ENCODE data around the gene MNAT1.

Gene MNAT1

DNA sequence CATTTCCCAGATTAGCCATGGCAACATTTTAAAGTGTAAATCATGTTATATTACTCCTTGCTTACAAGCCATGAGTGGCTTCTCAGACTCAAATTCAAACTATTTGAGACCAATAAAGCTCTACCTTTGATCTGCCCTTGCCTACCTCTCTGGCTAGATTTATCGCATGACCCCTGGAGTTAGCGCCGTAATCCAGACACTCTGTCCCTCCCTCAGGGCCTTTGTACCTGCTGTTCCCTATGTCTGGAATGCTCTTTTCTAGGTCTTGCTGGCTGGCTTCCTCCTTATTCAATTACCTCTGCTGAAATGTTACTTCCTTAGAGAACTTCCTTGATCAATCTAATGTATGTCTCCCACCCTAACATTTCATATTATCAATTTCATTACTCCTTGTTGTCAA, 26.7 kb upstream of the MNAT1 start:
- no peak for TF ChIP-seq CTCF (IDR thresholded peaks at IDR 0.05; ENCODE audit: low read depth, low read length, missing control alignments)
- no peak for DNase-seq (ENCODE audit: low read depth)
- H3K4me3 ChIP-seq (ENCODE audit: low read depth, low read length) = no peak overlapping the region

GRCh38 chr14:60710494-60710893, 24.1 kb upstream of the MNAT1 start:
- no peak for DNase-seq (ENCODE audit: low read depth)
- TF ChIP-seq CTCF (IDR thresholded peaks at IDR 0.05; ENCODE audit: low read depth, low read length, missing control alignments) = no peak
- no peak overlapping the region for H3K4me3 ChIP-seq (ENCODE audit: low read depth, low read length)

GRCh38 chr14:60713513-60713912, 21.0 kb upstream of the MNAT1 start:
- no peak for DNase-seq (ENCODE audit: low read depth)
- no peak overlapping the region for H3K4me3 ChIP-seq (ENCODE audit: low read depth, low read length)
- no peak for TF ChIP-seq CTCF (IDR thresholded peaks at IDR 0.05; ENCODE audit: low read depth, low read length, missing control alignments)

DNA sequence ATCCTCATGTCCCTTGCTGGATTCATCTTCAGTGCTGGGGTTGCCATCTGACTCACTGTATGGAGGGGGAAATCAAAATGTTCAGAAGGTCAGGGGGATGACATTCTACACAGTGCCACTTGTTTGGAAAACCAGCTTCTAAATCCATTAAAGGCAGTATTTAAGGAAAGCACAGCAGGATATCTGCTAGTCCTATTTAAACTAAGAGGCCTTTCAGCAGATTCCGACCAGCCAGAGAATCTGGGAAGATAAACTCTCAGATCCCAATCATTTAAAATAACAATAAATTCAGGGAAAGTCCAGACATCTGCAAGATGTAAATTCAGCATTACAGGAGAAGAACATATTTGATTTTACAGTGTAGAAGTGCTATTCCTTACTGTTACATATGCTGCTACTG, 14.2 kb upstream of the MNAT1 start:
- no peak for DNase-seq (ENCODE audit: low read depth)
- no peak overlapping the region for H3K4me3 ChIP-seq (ENCODE audit: low read depth, low read length)
- TF ChIP-seq CTCF (IDR thresholded peaks at IDR 0.05; ENCODE audit: low read depth, low read length, missing control alignments) = no peak

- DNase-seq (ENCODE audit: low read depth) = no peak
- no peak overlapping the region for H3K4me3 ChIP-seq (ENCODE audit: low read depth, low read length)
- TF ChIP-seq CTCF (IDR thresholded peaks at IDR 0.05; ENCODE audit: low read depth, low read length, missing control alignments) = no peak
Observed at GRCh38 chr14:60720962-60721325, 13.6 kb upstream of the MNAT1 start.

- TF ChIP-seq CTCF (IDR thresholded peaks at IDR 0.05; ENCODE audit: low read depth, low read length, missing control alignments) = peak; percentile 49
- DNase-seq (ENCODE audit: low read depth) = no peak
- peak overlapping the region; percentile 56 for H3K4me3 ChIP-seq (ENCODE audit: low read depth, low read length)
Observed at GRCh38 chr14:60721326-60722106, 13.0 kb upstream of the MNAT1 start.

DNA sequence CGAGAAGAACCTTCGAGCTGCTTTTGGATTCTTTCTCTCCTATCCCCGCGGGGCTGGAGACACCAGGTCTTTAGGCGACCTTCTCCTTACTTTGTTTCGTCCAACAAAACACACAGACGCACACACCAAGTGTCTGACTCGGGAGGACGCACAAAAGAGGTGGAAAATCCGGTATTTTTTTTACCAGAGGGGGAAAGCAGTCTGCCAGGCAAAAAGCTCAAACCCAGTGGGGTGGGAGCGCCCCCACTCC, 12.5 kb upstream of the MNAT1 start:
- TF ChIP-seq CTCF (IDR thresholded peaks at IDR 0.05; ENCODE audit: low read depth, low read length, missing control alignments) = no peak
- H3K4me3 ChIP-seq (ENCODE audit: low read depth, low read length) = peak overlapping the region; percentile 56
- no peak for DNase-seq (ENCODE audit: low read depth)
